Breast epithelium (tissue), 3 donors: ENCODE data around the gene MATN4.

Experiments
- POLR2A ChIP-seq: fragments of 450-650 bp; IDR thresholded peaks from one replicate; pipeline ENCODE4 v1.6.1; 2016; ENCODE audit warnings: antibody characterized with exemption, mild to moderate bottlenecking, moderate library complexity
- POLR2AphosphoS5 ChIP-seq, 3 donors: sonication (generic); formaldehyde crosslinking; IDR thresholded peaks; one replicate each; pipeline ENCODE4 v1.6.1; 2017; ENCODE audit warnings: antibody characterized with exemption in 3 of 3
- TF ChIP-seq, protein P1 (sequence below), 3 donors: fragments of 450-650 bp; IDR thresholded peaks; one replicate each; pipeline ENCODE4 v1.5.1; 2016 to 2017; ENCODE audit warnings: antibody characterized with exemption in 3 of 3, mild to moderate bottlenecking in 3 of 3, moderate library complexity in 3 of 3

DNA sequence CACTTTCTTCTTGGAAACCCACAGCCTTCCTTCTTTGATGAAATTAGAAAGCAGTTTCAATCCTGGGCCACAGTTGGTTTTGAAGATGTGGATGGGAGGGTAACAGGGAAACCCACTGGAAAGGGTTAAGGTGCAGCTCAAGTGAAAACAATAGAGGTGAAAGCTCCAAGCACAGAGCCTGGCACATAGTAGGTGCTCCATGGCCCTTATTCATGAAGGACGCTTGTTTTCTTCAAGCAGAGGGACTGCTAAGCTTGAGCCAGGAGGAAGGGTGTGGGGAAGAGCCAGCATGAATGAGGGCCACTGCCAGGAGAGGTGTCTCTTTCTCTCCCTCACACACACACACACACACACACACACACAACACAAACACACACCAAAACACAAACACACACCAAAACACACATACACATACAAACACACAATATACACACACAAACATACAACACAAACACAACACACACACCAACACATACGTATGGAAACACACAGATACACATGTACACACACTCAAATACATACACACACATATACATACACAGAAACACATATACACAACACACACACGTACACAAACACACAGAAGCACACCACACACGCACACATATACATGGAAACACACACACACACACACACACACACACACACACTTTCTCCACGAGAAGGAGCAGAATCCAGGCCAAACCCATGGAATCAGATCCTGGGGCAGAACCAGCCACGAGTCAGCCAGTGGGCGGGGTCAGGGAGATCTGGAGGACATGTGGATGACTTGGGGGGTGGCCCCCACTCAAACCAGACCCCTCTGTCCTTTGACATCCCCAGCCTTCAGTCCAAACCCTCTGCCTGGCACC, 25.2 kb downstream of the MATN4 start:
- TF ChIP-seq, protein P1, sequence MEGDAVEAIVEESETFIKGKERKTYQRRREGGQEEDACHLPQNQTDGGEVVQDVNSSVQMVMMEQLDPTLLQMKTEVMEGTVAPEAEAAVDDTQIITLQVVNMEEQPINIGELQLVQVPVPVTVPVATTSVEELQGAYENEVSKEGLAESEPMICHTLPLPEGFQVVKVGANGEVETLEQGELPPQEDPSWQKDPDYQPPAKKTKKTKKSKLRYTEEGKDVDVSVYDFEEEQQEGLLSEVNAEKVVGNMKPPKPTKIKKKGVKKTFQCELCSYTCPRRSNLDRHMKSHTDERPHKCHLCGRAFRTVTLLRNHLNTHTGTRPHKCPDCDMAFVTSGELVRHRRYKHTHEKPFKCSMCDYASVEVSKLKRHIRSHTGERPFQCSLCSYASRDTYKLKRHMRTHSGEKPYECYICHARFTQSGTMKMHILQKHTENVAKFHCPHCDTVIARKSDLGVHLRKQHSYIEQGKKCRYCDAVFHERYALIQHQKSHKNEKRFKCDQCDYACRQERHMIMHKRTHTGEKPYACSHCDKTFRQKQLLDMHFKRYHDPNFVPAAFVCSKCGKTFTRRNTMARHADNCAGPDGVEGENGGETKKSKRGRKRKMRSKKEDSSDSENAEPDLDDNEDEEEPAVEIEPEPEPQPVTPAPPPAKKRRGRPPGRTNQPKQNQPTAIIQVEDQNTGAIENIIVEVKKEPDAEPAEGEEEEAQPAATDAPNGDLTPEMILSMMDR (IDR thresholded peaks at IDR 0.05) = no peak
- TF ChIP-seq POLR2A = no peak
- TF ChIP-seq POLR2AphosphoS5 (IDR thresholded peaks at IDR 0.05) = no peak
